SU-DHL-6 (cell line): ENCODE results near the gene GABBR2.

Source experiments
- H2AFZ ChIP-seq: fragments of 200-600 bp; sonication (generic); 2 replicates; pipeline ENCODE4 v1.6.1; 2014; ENCODE audit warnings: low read depth, mild to moderate bottlenecking, moderate library complexity, mixed read lengths, antibody characterized with exemption, low read length; ENCODE audit not compliant: severe bottlenecking
- H3F3A ChIP-seq: fragments of 200-600 bp; shearing (Covaris generic); 2 replicates; pipeline ENCODE4 v1.6.0; 2016; ENCODE audit warnings: antibody characterized with exemption, mild to moderate bottlenecking; ENCODE audit not compliant: insufficient read depth
- H3K27ac ChIP-seq: fragments of 200-600 bp; sonication (generic); 2 replicates; pipeline ENCODE4 v1.5.1; 2016; ENCODE audit warnings: low read depth, mild to moderate bottlenecking, low read length, moderate library complexity, mixed read lengths
- H3K27me3 ChIP-seq: fragments of 200-600 bp; sonication (generic), shearing (Covaris generic); 2 replicates; pipeline ENCODE4 v1.6.0; 2014; ENCODE audit warnings: mild to moderate bottlenecking, low read length
- H3K36me3 ChIP-seq: fragments of 200-600 bp; sonication (generic); 2 replicates; pipeline ENCODE4 v1.6.1; 2014; ENCODE audit warnings: mild to moderate bottlenecking, low read length, mixed read lengths
- H3K4me2 ChIP-seq: fragments of 300-600, 200-600 bp; shearing (Covaris generic), sonication (generic); 2 replicates; pipeline ENCODE4 v1.6.0; 2014; ENCODE audit warnings: low read length, low read depth, mild to moderate bottlenecking; ENCODE audit not compliant: poor library complexity, severe bottlenecking
- H3K4me3 ChIP-seq: fragments of 200-600 bp; sonication (generic); 2 replicates; pipeline ENCODE4 v1.5.1; 2014; ENCODE audit warnings: antibody characterized with exemption, low read length, mild to moderate bottlenecking, mixed read lengths; ENCODE audit not compliant: insufficient read depth, poor library complexity, severe bottlenecking
- H3K79me2 ChIP-seq: fragments of 200-600 bp; sonication (generic); 2 replicates; pipeline ENCODE4 v1.6.1; 2014; ENCODE audit warnings: mild to moderate bottlenecking, low read length, moderate library complexity; ENCODE audit not compliant: insufficient read depth
- H3K9ac ChIP-seq: fragments of 200-600 bp; sonication (generic); 2 replicates; pipeline ENCODE4 v1.7.0; 2014; ENCODE audit warnings: mild to moderate bottlenecking, low read length
- H3K9me2 ChIP-seq: fragments of 200-600 bp; sonication (generic); replicated peaks from 2 replicates; pipeline ENCODE4 v1.6.1; 2014; ENCODE audit warnings: low read length; ENCODE audit not compliant: insufficient read depth
- H3K9me3 ChIP-seq: fragments of 200-600 bp; sonication (generic); 2 replicates; pipeline ENCODE4 v1.6.1; 2014; ENCODE audit warnings: low read length, mixed read lengths; ENCODE audit not compliant: insufficient read depth
- H4K20me1 ChIP-seq: fragments of 200-600 bp; sonication (generic); 2 replicates; pipeline ENCODE4 v1.6.1; 2014; ENCODE audit warnings: low read depth, mild to moderate bottlenecking, antibody characterized with exemption, low read length, moderate library complexity, mixed read lengths
- EZH2phosphoT487 ChIP-seq: fragments of 200-600 bp; sonication (generic), shearing (Covaris generic); conservative IDR thresholded peaks from 2 replicates; pipeline ENCODE4 v1.6.1; 2018; ENCODE audit warnings: mild to moderate bottlenecking, antibody characterized with exemption, low read length, moderate library complexity, mixed read lengths
- TF ChIP-seq, protein P1 (sequence below): fragments of 200-600 bp; sonication (generic); IDR thresholded peaks from one replicate; pipeline ENCODE4 v1.5.1; 2017; ENCODE audit warnings: antibody characterized with exemption, mild to moderate bottlenecking, low read length, moderate library complexity; ENCODE audit not compliant: insufficient read depth, poor library complexity, severe bottlenecking

GABBR2 gene

DNA sequence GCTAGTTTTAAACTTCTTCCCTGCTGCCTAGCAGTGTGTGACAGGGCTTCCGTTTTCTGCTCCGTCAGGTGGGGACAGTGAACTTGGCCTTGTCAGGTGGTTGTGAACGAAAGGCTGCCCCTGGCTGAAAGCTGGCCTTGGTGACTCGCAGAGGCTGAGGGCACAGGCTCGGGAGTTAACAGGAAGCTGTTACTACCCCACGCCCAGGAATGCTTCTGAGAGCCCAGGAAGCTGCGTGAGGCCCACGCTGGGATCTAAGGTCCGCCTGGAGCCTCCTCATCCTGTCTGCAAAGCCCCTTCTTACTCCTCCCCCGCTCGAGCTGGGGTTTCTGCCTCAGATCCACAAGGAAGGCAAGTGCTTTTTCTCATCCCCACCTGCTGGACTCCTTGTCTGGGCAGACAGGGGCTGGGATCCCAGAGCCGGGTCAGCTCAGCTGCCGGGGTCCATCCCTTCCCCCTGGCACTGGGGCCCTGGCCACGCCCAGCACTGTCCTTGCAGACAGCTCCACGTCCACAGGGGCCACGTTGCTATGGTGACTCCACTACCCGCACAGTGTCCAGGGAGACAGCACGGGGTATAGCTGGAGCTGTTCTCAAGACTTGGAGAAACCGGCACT is 328.6 kb downstream of the GABBR2 start:
- Histone ChIP-seq H3K27me3 (no peaks in the 10 kb centered on the region), H3K79me2 (no peaks in the 10 kb centered on the region), H3K4me2 (no peak overlapping the region), H3K27ac (no peak overlapping the region), H3F3A (no peaks in the 10 kb centered on the region), H3K9me3 (no peaks in the 10 kb centered on the region), H4K20me1 (no peaks in the 10 kb centered on the region), H3K9ac (no peak overlapping the region), H3K4me3 (no peak overlapping the region), H3K36me3 (no peaks in the 10 kb centered on the region), H2AFZ (no peak overlapping the region), H3K9me2 (no peaks in the 10 kb centered on the region)
- TF ChIP-seq, protein P1, sequence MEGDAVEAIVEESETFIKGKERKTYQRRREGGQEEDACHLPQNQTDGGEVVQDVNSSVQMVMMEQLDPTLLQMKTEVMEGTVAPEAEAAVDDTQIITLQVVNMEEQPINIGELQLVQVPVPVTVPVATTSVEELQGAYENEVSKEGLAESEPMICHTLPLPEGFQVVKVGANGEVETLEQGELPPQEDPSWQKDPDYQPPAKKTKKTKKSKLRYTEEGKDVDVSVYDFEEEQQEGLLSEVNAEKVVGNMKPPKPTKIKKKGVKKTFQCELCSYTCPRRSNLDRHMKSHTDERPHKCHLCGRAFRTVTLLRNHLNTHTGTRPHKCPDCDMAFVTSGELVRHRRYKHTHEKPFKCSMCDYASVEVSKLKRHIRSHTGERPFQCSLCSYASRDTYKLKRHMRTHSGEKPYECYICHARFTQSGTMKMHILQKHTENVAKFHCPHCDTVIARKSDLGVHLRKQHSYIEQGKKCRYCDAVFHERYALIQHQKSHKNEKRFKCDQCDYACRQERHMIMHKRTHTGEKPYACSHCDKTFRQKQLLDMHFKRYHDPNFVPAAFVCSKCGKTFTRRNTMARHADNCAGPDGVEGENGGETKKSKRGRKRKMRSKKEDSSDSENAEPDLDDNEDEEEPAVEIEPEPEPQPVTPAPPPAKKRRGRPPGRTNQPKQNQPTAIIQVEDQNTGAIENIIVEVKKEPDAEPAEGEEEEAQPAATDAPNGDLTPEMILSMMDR = no peak
- no peak for TF ChIP-seq EZH2phosphoT487

DNA sequence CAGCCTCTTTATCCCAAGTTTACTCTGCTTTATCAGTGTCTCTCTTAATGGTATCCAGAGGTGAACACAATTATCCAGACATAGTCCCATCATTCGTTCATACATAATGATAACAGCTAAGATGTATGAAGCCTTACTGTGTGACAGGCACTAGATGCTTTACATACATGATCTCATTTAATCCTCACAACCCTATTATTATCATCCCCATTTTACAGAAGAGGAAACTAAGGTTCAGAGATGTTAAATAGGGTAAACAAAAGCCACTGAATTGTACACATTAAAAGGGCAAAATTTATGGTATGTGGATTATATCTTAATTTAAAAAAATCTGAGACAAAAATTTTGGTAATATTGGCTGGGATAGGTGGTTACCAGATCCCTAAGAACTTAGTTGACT is 329.2 kb downstream of the GABBR2 start:
- Histone ChIP-seq H3K9me2 (no peaks in the 10 kb centered on the region), H3K4me2 (no peak overlapping the region), H3K27ac (no peak overlapping the region), H2AFZ (no peak overlapping the region), H3K36me3 (no peaks in the 10 kb centered on the region), H3F3A (no peaks in the 10 kb centered on the region), H3K79me2 (no peaks in the 10 kb centered on the region), H4K20me1 (no peaks in the 10 kb centered on the region), H3K9ac (no peak overlapping the region), H3K27me3 (no peaks in the 10 kb centered on the region), H3K9me3 (no peaks in the 10 kb centered on the region), H3K4me3 (no peak overlapping the region)
- TF ChIP-seq, protein P1 = no peak
- TF ChIP-seq EZH2phosphoT487 = no peak

DNA sequence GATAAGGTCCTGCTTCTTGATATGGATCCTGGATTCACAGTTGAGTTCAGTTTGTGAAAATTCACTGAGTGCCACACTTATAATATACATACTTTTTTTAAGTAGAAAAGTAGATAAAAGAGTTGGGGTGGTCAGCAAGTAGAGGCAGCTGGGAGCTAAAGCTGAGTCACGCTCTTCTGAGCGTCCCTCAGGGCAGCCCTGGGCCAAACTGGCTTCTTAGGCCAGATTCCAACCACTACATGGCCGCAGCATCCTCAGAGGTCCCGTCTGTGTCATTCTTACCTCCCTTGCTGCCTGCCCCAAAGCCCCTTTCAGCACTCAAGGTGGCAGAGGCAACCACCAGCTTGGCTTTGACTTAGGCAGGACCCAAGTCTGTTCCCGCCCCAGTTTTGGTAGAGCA is 329.9 kb downstream of the GABBR2 start:
- Histone ChIP-seq H3K4me2 (no peak overlapping the region), H3K9ac (no peak overlapping the region), H2AFZ (no peak overlapping the region)

More for the DNA sequence above, 329.9 kb downstream of the GABBR2 start:
- Histone ChIP-seq H3F3A (no peaks in the 10 kb centered on the region), H3K36me3 (no peaks in the 10 kb centered on the region), H3K79me2 (no peaks in the 10 kb centered on the region), H4K20me1 (no peaks in the 10 kb centered on the region), H3K27ac (no peak overlapping the region), H3K9me3 (no peaks in the 10 kb centered on the region), H3K9me2 (no peaks in the 10 kb centered on the region), H3K4me3 (no peak overlapping the region), H3K27me3 (no peaks in the 10 kb centered on the region)
- no peak for TF ChIP-seq EZH2phosphoT487
- TF ChIP-seq, protein P1 = no peak
